Central memory CD8-positive, alpha-beta T cell (primary cell): ENCODE measurements around the gene CCL27.

ENCODE experiments used
- ATAC-seq: fragments of 150-1000 bp; cut with Tn5 transposase; replicated peaks from 2 replicates; pipeline ENCODE4 v1.10.0; 2022; ENCODE audit warnings: mild to moderate bottlenecking, moderate FRiP score, moderate number of reproducible peaks; ENCODE audit not compliant: poor library complexity, severe bottlenecking; ENCODE audit errors: extremely low read depth
- DNase-seq, 2 donors: peaks; one replicate each; pipeline ENCODE4 v3.0.0; 2021; ENCODE audit warnings: low spot score in 2 of 2
- H3K27ac Mint-ChIP-seq: one replicate; pipeline ENCODE4 v1.8.0; 2022; ENCODE audit warnings: low read depth, mild to moderate bottlenecking, moderate library complexity, mixed read lengths
- H3K27me3 Mint-ChIP-seq: one replicate; pipeline ENCODE4 v1.8.0; 2022; ENCODE audit warnings: mixed read lengths
- H3K36me3 Mint-ChIP-seq: one replicate; pipeline ENCODE4 v1.8.0; 2022; ENCODE audit warnings: mild to moderate bottlenecking, moderate library complexity, mixed read lengths; ENCODE audit not compliant: insufficient read depth
- H3K4me1 Mint-ChIP-seq: one replicate; pipeline ENCODE4 v1.8.0; 2022; ENCODE audit warnings: mixed read lengths
- H3K4me3 Mint-ChIP-seq: one replicate; pipeline ENCODE4 v1.8.0; 2022; ENCODE audit warnings: mild to moderate bottlenecking, moderate library complexity, mixed read lengths
- H3K9me3 Mint-ChIP-seq: one replicate; pipeline ENCODE4 v1.8.0; 2022; ENCODE audit warnings: mixed read lengths

CCL27 gene

GRCh38 chr9:34669809-34670562 is 7.5 kb upstream of the CCL27 start:
- no peak overlapping the region for H3K27ac Mint-ChIP-seq
- H3K4me1 Mint-ChIP-seq, result peaks cover 14% of the 10 kb centered on the region
- no peak for ATAC-seq

DNA sequence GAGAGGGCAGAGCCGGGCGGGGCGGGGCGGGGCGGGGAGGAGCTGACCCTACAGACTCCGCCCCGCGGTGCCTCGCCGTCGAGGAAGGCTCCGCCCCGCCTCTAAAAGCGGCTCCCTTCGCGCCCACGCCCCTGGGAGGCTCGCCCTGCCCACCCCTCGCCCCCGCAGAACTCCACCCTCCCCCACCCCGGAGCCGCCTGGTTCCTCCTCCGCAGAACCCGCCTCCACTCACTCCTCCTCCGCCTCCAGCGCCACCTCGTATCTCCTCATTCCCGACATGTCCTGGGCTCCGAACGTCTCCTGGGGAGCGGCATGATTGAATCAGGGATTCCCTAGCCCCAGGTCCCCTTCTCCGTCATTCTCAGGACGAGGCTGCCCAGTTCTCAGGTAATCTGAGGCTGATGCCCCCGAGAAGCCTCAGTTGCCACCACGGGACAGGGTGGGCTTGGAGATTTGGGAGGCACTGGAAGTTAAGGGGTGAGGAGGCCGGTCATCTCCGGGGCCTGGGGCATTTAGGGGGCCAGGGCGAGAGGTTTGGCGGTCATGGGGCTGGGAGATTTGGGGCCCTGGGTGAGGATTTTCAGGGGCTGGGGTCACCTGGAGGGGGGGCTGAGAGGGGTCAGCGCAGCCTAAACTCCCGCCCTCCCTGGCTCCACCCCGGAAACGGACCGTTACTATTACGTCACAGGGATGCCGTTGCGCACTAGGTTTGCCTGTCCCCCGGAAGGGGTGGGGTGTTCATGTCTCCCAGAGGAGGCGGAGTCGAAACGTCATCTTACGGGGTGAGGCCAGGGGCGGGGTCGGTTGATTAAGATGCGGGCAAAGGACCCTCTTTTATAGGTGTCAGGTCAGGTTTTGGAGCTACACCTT is 3.2 kb upstream of the CCL27 start:
- ATAC-seq, result peak; percentile 80
- peak overlapping the region; percentile 83 for H3K4me3 Mint-ChIP-seq

More at GRCh38 chr9:34669809-34670562, 7.5 kb upstream of the CCL27 start:
- Mint-ChIP-seq H3K4me3 (no peak overlapping the region), H3K36me3 (peaks cover 8% of the 10 kb centered on the region), H3K9me3 (peaks cover 6% of the 10 kb centered on the region), H3K27me3 (no peaks in the 10 kb centered on the region)
- no peak for DNase-seq

GRCh38 chr9:34665067-34665380 is 2.6 kb upstream of the CCL27 start:
- ATAC-seq (no peak), DNase-seq (no peak)
- H3K27ac Mint-ChIP-seq, result peak overlapping the region; percentile 88
- peaks cover 8% of the 10 kb centered on the region for H3K36me3 Mint-ChIP-seq
- H3K27me3 Mint-ChIP-seq, result no peaks in the 10 kb centered on the region
- peaks cover 6% of the 10 kb centered on the region for H3K9me3 Mint-ChIP-seq
- H3K4me3 Mint-ChIP-seq, result peak overlapping the region; percentile 83
- H3K4me1 Mint-ChIP-seq, result peaks cover 40% of the 10 kb centered on the region

More for the DNA sequence above, 3.2 kb upstream of the CCL27 start:
- Mint-ChIP-seq H3K27me3 (no peaks in the 10 kb centered on the region), H3K9me3 (peaks cover 6% of the 10 kb centered on the region), H3K27ac (peak overlapping the region; percentile 88), H3K36me3 (peaks cover 8% of the 10 kb centered on the region), H3K4me1 (peaks cover 40% of the 10 kb centered on the region)
- peak; percentile 76 to 85 for DNase-seq

- peak; percentile 52 to 76 for DNase-seq
- Mint-ChIP-seq H3K9me3 (peaks cover 5% of the 10 kb centered on the region), H3K4me1 (peaks cover 40% of the 10 kb centered on the region)
Observed at GRCh38 chr9:34664281-34665066, 2.0 kb upstream of the CCL27 start.

DNA sequence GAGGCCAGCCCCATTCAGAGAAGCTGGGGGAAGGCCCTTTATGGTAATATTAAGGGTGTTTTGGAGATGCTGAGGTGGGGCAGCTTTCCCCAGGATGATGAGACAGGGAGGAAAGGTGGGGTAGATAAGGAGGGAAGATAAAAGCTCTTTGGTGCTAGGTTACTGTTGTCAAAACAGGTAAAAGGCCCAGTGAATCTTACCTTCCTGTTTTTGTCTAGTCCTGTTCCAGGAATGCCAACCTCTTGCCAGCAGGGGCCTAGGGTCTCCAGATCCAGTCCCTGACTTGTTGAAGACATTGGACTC is 797 bp upstream of the CCL27 start:
- Mint-ChIP-seq H3K36me3 (peaks cover 8% of the 10 kb centered on the region), H3K27me3 (no peaks in the 10 kb centered on the region), H3K9me3 (no peaks in the 10 kb centered on the region), H3K4me3 (peak overlapping the region; percentile 12), H3K4me1 (peaks cover 40% of the 10 kb centered on the region), H3K27ac (peak overlapping the region; percentile 88)
- ATAC-seq (no peak), DNase-seq (no peak)

More at GRCh38 chr9:34664281-34665066, 2.0 kb upstream of the CCL27 start:
- H3K27me3 Mint-ChIP-seq, result no peaks in the 10 kb centered on the region
- H3K36me3 Mint-ChIP-seq, result peaks cover 8% of the 10 kb centered on the region
- H3K27ac Mint-ChIP-seq, result peak overlapping the region; percentile 88
- ATAC-seq, result peak; percentile 47
- H3K4me3 Mint-ChIP-seq, result peak overlapping the region; percentile 83

- Mint-ChIP-seq H3K27me3 (no peaks in the 10 kb centered on the region), H3K36me3 (no peaks in the 10 kb centered on the region), H3K27ac (no peak overlapping the region), H3K4me3 (no peak overlapping the region), H3K9me3 (no peaks in the 10 kb centered on the region), H3K4me1 (peaks cover 24% of the 10 kb centered on the region)
- no peak for ATAC-seq
- DNase-seq, result no peak
Observed at GRCh38 chr9:34659592-34660253, 2.7 kb downstream of the CCL27 start.

DNA sequence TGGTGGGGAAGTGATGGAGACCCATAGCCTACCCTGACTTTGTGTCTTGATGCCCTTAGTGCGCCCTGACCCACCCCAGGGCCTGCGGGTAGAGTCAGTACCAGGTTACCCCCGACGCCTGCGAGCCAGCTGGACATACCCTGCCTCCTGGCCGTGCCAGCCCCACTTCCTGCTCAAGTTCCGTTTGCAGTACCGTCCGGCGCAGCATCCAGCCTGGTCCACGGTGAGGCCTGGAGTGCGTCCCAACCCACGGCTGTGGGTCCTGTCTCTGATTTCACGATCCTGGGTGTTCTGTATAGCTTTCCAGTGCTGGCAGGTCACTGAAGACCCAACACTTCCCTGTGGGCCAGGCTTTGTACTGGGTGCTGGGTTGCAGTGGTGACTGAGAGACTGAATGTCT is 4.0 kb downstream of the CCL27 start:
- no peak for ATAC-seq
- no peaks in the 10 kb centered on the region for H3K27me3 Mint-ChIP-seq

GRCh38 chr9:34656992-34657391 is 5.5 kb downstream of the CCL27 start:
- H3K27ac Mint-ChIP-seq, result no peak overlapping the region
- ATAC-seq, result no peak
- no peaks in the 10 kb centered on the region for H3K36me3 Mint-ChIP-seq
- peaks cover 13% of the 10 kb centered on the region for H3K4me1 Mint-ChIP-seq
- no peak for DNase-seq
- no peak overlapping the region for H3K4me3 Mint-ChIP-seq
- no peaks in the 10 kb centered on the region for H3K27me3 Mint-ChIP-seq
- no peaks in the 10 kb centered on the region for H3K9me3 Mint-ChIP-seq

More for the DNA sequence above, 4.0 kb downstream of the CCL27 start:
- H3K4me3 Mint-ChIP-seq, result no peak overlapping the region
- no peaks in the 10 kb centered on the region for H3K36me3 Mint-ChIP-seq
- no peak overlapping the region for H3K27ac Mint-ChIP-seq
- DNase-seq, result no peak
- peaks cover 11% of the 10 kb centered on the region for H3K4me1 Mint-ChIP-seq
- no peaks in the 10 kb centered on the region for H3K9me3 Mint-ChIP-seq

DNA sequence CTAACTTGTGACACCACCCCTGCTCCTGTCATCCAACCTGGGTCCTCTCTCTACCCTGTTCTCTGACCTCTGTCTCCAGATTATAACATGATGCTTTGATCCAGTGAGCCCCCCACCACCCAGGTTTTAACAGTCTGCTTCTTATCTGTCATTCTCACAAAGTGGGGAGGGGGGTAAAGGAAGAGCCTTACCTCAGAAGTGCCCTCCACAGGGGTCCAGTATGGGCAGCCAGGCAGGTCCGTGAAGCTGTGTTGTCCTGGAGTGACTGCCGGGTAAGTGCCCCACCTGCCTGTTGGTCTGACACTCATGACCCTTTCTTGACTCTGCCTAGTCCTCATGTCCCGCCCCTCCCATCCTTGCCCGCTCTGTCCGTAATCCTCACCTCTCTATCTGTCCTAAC is 7.1 kb downstream of the CCL27 start:
- Mint-ChIP-seq H3K36me3 (peaks cover 3% of the 10 kb centered on the region), H3K27ac (no peak overlapping the region), H3K9me3 (no peaks in the 10 kb centered on the region), H3K4me1 (peaks cover 18% of the 10 kb centered on the region), H3K27me3 (no peaks in the 10 kb centered on the region), H3K4me3 (no peak overlapping the region)
- DNase-seq, result no peak
- no peak for ATAC-seq

GRCh38 chr9:34654323-34655051 is 8.0 kb downstream of the CCL27 start:
- Mint-ChIP-seq H3K27me3 (no peaks in the 10 kb centered on the region), H3K4me1 (peaks cover 18% of the 10 kb centered on the region), H3K27ac (peak overlapping the region; percentile 9), H3K9me3 (no peaks in the 10 kb centered on the region), H3K36me3 (peaks cover 11% of the 10 kb centered on the region), H3K4me3 (no peak overlapping the region)
- DNase-seq (no peak), ATAC-seq (no peak)

DNA sequence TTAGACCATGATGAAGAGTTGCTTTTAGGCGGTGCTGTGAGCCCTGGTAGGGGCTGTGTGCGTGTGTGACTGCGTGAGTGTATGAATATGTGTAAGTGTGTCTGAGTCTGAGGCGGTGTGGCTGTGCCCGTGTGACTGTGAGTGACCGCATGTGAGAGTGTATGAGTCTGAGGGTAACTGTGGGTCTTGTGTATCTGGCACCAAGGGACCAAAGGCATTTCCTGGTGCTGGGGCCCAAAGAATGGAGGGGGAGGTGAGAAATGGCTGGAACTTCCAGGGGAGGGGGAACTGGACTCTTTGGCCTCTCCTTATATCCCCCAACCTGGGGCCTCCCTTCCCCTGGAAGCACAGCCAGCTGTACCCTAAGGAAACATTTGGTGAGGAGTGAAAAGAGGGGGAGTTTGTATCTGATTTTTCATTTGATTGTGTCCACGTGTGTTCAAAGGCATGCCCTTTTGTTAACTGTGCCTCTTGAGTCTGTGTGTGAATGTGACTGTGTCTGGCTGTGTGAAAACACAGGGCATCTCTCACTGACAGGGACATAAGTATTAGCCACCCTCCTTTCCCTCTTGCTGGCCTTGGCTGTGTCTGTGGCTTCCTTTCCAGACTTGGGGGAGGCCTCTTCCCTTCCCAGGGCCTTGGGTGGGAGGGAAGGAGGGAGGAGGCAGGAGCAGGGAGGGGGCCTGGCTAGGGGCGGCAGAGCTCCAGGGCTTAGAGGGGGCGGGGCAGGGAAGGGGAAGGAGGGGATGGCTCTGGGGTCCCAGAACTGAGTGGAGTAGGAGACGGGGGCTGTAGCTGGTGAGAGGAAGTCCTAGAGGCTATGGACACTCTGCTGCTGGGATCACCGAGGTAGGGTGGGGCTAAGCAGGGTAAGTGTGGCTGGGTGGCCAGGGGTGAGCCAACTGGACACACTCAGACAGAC is 9.0 kb downstream of the CCL27 start:
- DNase-seq, result no peak
- Mint-ChIP-seq H3K4me3 (no peak overlapping the region), H3K27ac (peak overlapping the region; percentile 14), H3K9me3 (no peaks in the 10 kb centered on the region), H3K36me3 (peaks cover 17% of the 10 kb centered on the region), H3K4me1 (peaks cover 23% of the 10 kb centered on the region), H3K27me3 (no peaks in the 10 kb centered on the region)
- ATAC-seq, result no peak
